Calu3 (cell line): Measurements from ENCODE around the gene CEP131. TPM values are rescaled to one million over a fixed set of nuclear protein-coding genes. Genes with fewer than 3 reads are reported as not detected.

Experiments
- BruUV-seq: library from RNA; stranded (reverse); fragments of 400-500 nt; replicated peaks from 2 replicates; lab custom pipeline; 2021; lab: Mats Ljungman, UMichigan
- CTCF ChIA-PET: fragments of 300-600 bp; sonication (Branson Sonifier 250); formaldehyde crosslinking; loops from one replicate; lab custom pipeline; 2022; ENCODE audit warnings: antibody characterized with exemption; lab: Charles Lee
- DNase-seq: peaks from one replicate; pipeline ENCODE4 v3.0.0; 2022
- H3K27ac Mint-ChIP-seq: one replicate; pipeline ENCODE4 v1.8.0; 2022; ENCODE audit warnings: mixed read lengths; ENCODE audit not compliant: unreplicated experiment
- H3K27me3 Mint-ChIP-seq: one replicate; pipeline ENCODE4 v1.8.0; 2022; ENCODE audit warnings: mixed read lengths; ENCODE audit not compliant: unreplicated experiment
- H3K36me3 Mint-ChIP-seq: one replicate; pipeline ENCODE4 v1.8.0; 2022; ENCODE audit warnings: mild to moderate bottlenecking, moderate library complexity, mixed read lengths; ENCODE audit not compliant: insufficient read depth, unreplicated experiment
- H3K4me1 Mint-ChIP-seq: one replicate; pipeline ENCODE4 v1.8.0; 2022; ENCODE audit warnings: mild to moderate bottlenecking, low read depth, mixed read lengths; ENCODE audit not compliant: unreplicated experiment
- H3K4me3 Mint-ChIP-seq: one replicate; pipeline ENCODE4 v1.8.0; 2022; ENCODE audit warnings: mild to moderate bottlenecking, low read depth, moderate library complexity, mixed read lengths; ENCODE audit not compliant: unreplicated experiment
- H3K9me3 Mint-ChIP-seq: one replicate; pipeline ENCODE4 v1.8.0; 2022; ENCODE audit warnings: low read depth, mixed read lengths; ENCODE audit not compliant: unreplicated experiment
- intact Hi-C: fragments of 100-400 bp; cut with micrococcal nuclease; formaldehyde crosslinking; loops from one replicate; pipeline ENCODE4 v1.10.0; 2022; ENCODE audit not compliant: unreplicated experiment
- total RNA-seq: library from RNA; stranded (reverse); gene quantifications from 2 replicates; pipeline ENCODE4 v1.2.3, GENCODE V29; 2022
- TF ChIP-seq, protein P1 (sequence below): fragments of 200-600 bp; IDR thresholded peaks from one replicate; pipeline ENCODE4 v1.8.0; 2022; ENCODE audit warnings: antibody characterized with exemption; ENCODE audit not compliant: unreplicated experiment

Gene CEP131
- total RNA-seq, 1 experiment from 2014 or later, result 28.2 TPM

DNA sequence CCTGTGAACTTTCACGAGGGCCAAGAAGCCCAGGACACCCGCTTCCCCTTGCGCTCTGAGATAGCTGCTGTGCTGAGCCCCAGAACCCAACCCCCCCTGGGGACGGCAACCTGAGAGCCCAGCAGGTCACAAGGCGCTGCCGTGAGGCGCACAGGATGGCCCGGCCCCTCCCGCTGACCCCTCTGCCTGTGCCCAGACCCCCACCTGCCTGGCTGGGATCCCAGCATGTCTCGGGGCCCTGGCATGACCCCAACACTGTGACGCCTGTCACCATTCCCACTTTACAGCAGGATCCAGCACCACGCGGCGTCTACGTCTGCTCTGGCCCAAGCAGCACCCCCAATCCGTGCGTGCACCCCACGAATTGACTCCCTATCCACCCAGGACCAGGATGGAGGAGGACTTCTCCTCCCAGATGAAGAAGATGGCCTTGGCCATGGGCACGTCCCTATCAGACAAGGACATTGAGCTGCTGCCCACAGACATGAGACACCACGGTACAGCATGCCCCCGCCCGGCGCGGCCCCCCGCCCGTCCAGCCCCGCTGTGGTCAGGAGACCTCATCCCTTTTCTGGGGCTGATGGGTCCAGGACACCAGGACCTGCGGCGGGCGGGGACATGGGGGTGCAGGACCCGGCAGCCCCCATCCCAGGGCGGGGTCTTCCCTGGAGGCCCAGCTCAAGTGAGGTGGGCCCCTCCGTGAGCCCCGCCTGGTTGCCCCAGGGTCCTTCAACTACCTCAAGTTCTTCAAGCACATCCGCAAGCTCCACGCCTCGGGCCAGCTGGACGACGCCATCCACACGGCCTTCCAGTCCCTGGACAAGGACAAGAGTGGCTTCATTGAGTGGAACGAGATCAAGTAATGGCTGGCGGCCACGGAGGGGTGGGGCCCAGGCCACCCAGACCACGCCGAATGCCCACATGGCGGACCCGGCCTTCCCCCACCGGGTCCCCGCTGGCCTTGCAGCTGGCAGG lies 41.6 kb downstream of the CEP131 start:
- CTCF ChIA-PET, result no interaction called here
- intact Hi-C loops, result no loop called here
- H3K36me3 Mint-ChIP-seq, result peaks cover 14% of the 10 kb centered on the region
- DNase-seq, result no peak
- no peaks in the 10 kb centered on the region for H3K9me3 Mint-ChIP-seq
- peaks cover 35% of the 10 kb centered on the region for H3K27me3 Mint-ChIP-seq
- no peak overlapping the region for H3K27ac Mint-ChIP-seq
- no TSS peak for BruUV-seq
- TF ChIP-seq, protein P1, sequence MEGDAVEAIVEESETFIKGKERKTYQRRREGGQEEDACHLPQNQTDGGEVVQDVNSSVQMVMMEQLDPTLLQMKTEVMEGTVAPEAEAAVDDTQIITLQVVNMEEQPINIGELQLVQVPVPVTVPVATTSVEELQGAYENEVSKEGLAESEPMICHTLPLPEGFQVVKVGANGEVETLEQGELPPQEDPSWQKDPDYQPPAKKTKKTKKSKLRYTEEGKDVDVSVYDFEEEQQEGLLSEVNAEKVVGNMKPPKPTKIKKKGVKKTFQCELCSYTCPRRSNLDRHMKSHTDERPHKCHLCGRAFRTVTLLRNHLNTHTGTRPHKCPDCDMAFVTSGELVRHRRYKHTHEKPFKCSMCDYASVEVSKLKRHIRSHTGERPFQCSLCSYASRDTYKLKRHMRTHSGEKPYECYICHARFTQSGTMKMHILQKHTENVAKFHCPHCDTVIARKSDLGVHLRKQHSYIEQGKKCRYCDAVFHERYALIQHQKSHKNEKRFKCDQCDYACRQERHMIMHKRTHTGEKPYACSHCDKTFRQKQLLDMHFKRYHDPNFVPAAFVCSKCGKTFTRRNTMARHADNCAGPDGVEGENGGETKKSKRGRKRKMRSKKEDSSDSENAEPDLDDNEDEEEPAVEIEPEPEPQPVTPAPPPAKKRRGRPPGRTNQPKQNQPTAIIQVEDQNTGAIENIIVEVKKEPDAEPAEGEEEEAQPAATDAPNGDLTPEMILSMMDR, result no peak
- no peaks in the 10 kb centered on the region for H3K4me1 Mint-ChIP-seq
- H3K4me3 Mint-ChIP-seq, result no peak overlapping the region

- H3K27me3 Mint-ChIP-seq, result peaks cover 26% of the 10 kb centered on the region
Observed at GRCh38 chr17:81179861-81180260, 42.9 kb downstream of the CEP131 start.

GRCh38 chr17:81179220-81179619 lies 43.5 kb downstream of the CEP131 start:
- Mint-ChIP-seq H3K4me1 (no peaks in the 10 kb centered on the region), H3K27ac (no peak overlapping the region), H3K9me3 (no peaks in the 10 kb centered on the region), H3K4me3 (no peak overlapping the region), H3K27me3 (peaks cover 21% of the 10 kb centered on the region), H3K36me3 (peaks cover 10% of the 10 kb centered on the region)
- no peak for DNase-seq
- intact Hi-C loops, result no loop called here
- TF ChIP-seq, protein P1, result no peak
- no TSS peak for BruUV-seq
- CTCF ChIA-PET, result interaction anchor here (0.9 kb wide), 1 partner anchor 11 kb away, joined by 3 read pairs; no protein-coding TSS in a partner anchor

More at GRCh38 chr17:81179861-81180260, 42.9 kb downstream of the CEP131 start:
- Mint-ChIP-seq H3K4me3 (no peak overlapping the region), H3K27ac (no peak overlapping the region), H3K4me1 (no peaks in the 10 kb centered on the region), H3K36me3 (peaks cover 14% of the 10 kb centered on the region), H3K9me3 (no peaks in the 10 kb centered on the region)
- TF ChIP-seq, protein P1, result no peak
- CTCF ChIA-PET, result no interaction called here
- BruUV-seq, result no TSS peak
- DNase-seq, result no peak
- intact Hi-C loops, result no loop called here

- no peak for DNase-seq
- H3K27ac Mint-ChIP-seq, result no peak overlapping the region
- H3K4me1 Mint-ChIP-seq, result no peaks in the 10 kb centered on the region
- CTCF ChIA-PET, result interaction anchor here (0.9 kb wide), 1 partner anchor 12 kb away, joined by 3 read pairs; no protein-coding TSS in a partner anchor
- no peaks in the 10 kb centered on the region for H3K9me3 Mint-ChIP-seq
- H3K36me3 Mint-ChIP-seq, result peaks cover 2% of the 10 kb centered on the region
- intact Hi-C loops, result no loop called here
- BruUV-seq, result no TSS peak
- H3K27me3 Mint-ChIP-seq, result peaks cover 21% of the 10 kb centered on the region
- no peak overlapping the region for H3K4me3 Mint-ChIP-seq
- TF ChIP-seq, protein P1, result no peak
Observed at GRCh38 chr17:81178136-81179091, 44.4 kb downstream of the CEP131 start.
